ENCODE data around the gene PDK1.

DNA sequence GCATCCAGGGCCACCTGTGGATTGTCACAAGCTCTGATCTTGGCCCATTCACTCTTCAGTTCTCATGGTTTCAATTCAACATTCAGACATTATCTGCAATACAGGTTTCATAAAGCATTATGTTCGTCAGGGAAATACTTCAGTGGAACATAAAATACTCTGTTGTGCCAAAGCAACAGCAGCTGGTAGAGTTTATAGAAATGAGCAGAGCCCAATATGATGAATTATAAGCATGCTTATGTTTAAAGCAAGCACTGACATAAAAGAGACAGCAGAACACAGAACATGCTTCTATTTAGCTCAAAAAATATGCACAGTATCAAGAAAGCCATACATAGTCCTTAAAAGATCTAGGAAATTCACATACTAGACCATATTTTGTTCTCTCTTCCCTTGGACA, 71.3 kb downstream of the PDK1 start:
- TF ChIP-seq GATA2 (IDR thresholded peaks at IDR 0.05; ENCODE audit: low read depth, low read length) (no peak), GATA3 (IDR thresholded peaks at IDR 0.05; ENCODE audit: low read depth, low read length) (no peak)

Data from SH-SY5Y (cell line).